HG03432 (cell line): Measurements from ENCODE around the gene TMEM89.
A peak's percentile ranks its signal among the peaks of the same experiment; 100 is the strongest.

Experiments
- ATAC-seq: cut with Tn5 transposase; IDR thresholded peaks from one replicate; pipeline ENCODE4 v1.9.1; 2021; ENCODE audit warnings: mild to moderate bottlenecking, moderate library complexity; ENCODE audit not compliant: unreplicated experiment

TMEM89 gene

DNA sequence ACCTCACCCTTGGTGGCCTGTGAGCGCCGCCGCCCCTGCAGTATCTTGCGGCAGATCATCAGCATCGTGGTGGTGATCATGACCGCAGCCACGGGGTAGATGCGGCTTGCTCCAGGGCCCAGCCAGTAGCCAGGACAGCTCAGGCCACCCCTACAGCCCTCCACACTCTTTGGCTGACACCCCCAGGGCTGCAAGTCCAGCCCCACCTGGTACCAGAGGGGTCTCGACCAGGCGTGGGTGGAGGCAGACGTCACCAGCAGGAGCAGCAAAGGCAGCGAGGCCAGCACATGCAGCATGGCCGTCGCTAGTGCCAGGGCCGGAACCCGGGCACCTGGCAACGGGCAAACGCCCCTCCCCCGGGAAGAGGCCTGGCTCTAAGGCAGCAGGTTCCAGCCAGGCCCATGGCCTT, at the start of gene TMEM89:
Gene TMEM89, minus strand, starts transcription at position 309 of the 409 bp plus-strand sequence. Its CDS starts 13 bp downstream, at position 296.
- ATAC-seq = no peak

DNA sequence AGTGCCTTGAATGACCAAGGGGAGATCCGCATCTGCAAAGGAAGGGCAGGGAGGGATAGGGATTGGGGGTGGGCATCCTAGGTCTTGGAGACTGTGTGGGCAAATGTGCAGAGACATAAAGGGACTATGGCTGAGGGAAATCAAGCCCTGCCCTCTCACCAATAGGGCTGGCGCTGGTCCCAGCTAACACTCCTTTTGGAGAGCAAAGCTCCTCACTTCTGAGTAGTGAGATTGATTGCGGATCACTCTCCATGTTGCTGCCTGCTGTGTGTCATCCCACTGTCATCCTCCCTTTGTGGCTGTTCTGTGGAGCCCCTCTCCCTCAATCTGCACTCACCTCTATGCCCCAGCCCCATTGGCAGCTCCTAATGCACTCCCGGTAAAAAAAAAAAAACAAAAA, 43.4 kb upstream of the TMEM89 start:
- no peak for ATAC-seq

DNA sequence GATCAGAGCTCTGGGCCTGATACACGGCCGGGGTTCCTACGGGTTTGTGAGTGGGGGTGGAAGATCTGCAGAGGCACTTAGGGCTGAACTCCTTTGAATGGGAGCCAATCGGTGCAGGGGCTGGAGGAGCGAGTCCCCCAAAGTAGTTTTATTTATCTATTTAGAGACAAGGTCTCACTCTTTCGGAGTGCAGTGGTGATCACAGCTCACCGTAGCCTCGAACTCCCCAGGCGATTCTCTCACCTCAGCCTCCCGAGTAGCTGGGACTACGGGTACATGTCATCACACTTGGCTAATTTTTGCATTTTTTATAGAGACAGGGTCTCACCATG, 42.7 kb upstream of the TMEM89 start:
- ATAC-seq = no peak

GRCh38 chr3:48663489-48664312, 42.1 kb upstream of the TMEM89 start:
- ATAC-seq = peak; percentile 81

- no peak for ATAC-seq
These were observed 41.4 kb upstream of the TMEM89 start, which contains the start of gene CELSR3 for GRCh38 chr3:48662753-48663488. Gene CELSR3, minus strand, starts transcription at chr3:48662886. Its CDS starts 252 bp downstream, at chr3:48662634.

GRCh38 chr3:48662145-48662752, 40.7 kb upstream of the TMEM89 start:
- ATAC-seq = no peak

DNA sequence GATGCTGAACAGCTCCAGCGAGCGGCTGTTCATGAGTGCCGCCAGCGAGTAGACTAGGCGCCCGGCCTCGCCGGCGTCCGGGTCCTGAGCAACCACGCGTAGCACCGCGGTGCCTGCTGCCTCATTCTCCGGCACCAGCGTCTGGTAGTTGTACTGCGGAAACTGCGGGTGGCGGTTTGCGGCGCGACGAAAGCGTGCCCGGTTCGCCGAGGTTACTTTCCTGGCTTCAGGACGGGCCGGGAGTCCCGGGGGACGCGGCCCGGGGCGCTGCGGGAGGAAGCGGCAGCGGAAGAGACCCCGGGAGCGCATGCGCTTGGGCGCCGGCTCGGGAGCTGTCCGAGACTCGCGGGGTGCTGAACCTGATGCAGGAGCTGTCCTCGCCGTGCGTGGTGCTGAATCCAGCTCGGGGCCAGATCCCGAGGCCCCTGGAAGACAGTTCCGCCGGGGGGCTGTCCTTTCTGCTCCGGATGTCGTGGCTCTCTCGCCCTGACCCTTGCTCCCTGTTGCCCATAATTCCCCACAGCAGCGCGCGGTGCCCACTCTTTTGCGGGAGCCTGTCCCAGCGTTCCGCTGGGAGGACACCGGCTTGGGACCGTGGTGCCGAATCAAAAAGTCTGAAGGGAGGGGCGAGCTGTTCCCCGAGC, 40.1 kb upstream of the TMEM89 start:
- ATAC-seq = no peak

- ATAC-seq = no peak
These were observed 39.3 kb upstream of the TMEM89 start for GRCh38 chr3:48660800-48661400.

DNA sequence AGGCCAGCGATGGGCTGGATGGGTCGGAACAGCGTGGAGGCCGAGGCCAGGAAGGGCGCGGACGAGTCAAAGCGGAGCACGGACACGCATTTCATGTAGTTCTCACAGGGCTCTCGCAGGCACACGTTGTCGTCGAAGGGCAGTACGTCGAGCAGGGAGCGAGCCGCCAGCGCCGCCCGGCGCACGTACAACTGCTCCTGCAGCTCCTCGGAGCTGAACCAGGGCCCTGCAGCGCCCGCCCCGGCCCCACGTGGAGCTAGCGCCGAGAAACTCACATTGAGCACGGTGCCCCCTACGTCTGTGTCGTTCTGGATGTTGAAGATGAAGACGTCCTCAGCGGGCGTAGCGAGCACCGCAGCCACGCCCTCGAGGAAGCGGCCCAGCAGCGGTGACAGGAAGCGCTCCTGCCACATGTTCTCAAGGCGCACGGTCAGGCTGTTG, 35.3 kb upstream of the TMEM89 start:
- no peak for ATAC-seq

DNA sequence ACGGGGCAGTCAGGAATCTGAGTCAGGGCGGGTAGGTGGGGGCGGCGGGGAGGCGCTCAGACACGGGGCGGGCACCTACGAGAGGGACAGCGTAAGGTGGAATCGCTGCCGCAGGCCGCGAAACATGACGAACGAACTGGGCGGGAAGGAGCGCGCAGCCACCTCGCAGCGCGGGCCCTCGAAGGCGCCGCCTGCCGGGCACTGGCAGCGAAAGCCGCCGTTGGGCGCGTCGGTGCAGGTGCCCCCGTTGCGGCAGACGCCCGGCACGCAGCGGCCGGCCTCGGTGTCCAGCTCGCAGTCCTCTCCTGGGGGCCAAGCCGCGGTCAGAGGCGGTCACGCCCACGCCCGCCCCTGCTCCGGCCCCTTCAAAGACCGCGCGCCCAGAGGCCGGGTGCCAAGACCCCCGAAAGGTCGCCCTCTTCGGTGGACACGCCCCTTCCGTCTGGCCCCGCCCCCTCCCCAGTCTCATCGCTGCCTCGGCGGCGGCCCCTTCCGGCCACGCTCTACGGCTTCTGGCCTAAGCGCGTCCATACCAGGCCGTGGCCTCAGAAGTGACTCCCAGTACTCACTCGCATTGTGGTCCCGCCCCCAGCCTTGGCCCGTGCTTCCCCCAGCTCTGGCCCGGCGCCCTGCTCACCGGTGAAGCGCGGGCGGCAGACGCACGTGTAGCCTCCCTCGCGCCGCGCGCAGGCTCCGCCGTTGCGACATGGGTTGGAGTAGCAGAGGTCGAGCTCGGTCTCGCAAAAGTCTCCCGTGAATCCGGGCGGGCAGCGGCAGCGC, 34.7 kb upstream of the TMEM89 start:
- ATAC-seq = peak; percentile 67

DNA sequence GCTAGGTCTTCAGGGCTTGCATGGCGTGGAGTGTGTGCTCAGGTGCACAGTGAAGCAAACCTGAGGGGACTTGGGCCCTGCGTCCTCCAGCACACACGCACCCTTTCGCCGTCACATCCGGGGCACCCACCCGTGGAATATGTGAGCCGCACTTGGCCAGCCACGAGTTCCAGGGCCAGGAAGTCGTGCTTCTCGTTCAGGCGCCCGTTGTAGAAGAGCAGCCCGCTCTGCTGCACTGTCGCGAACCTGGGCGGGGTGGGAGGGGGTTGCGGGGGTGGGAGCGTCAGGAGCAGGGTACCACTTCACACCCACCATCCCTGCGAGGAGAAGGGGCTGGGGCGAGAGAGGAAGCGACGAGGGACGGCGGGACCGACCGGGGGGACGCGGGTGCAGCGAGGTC, 34.0 kb upstream of the TMEM89 start:
- no peak for ATAC-seq

GRCh38 chr3:48655063-48655462, 33.5 kb upstream of the TMEM89 start:
- ATAC-seq = no peak

DNA sequence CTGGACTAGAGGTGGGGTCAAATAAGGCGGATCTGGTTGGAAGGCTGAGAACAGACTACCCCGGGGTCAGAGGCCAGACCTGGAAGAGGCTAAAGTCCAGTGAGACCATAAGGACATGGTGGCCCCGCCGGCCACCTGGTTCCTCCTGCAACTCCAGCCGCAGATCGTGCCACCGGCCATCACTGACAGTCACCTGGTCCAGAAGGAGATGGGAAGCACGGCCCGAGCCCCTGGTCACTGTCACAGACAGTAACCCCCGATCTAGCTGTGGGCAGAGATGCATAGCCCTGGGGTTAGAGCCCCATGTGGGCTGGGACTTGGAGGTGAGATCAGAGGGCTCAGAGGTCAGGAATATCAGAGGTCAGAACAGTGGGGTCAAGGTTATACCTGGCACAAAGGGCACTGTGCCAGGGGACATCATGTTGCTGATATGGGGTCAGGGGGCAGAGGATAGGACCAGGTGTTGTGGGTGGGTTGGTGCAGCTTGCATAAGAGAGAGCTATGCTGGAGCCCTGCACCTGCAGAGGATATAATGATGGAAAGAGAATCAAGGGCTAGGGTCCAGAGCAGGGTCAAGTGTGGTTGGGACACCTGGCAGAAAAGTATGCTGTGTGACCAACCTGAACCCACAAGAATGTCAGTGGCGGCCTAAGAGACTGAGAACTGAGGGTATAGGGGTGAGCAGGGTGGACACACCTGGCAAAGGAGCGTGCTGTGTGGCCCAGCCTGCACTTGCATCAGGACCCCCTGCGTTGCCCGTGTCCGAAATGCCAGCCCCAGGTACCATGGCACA, 31.6 kb upstream of the TMEM89 start:
- no peak for ATAC-seq

DNA sequence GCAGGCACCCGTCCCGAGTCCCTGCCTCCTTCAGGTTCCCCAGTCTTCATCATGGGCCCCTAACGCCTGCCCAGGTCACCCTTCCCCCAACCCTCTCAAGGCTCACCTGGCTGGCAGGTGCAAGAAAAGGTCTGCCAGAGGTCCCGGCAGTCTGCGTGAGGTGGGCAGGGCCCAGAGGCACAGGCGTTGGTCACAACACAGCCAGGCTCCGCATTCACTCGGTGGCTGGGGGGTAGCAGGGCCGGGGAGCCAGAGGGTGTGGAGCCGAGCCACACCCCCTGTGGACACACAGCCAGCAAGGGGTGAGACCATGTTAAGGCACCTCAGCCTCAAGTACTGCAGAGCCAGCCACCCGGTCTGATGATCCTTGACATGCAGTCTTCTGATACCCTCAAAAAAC, 30.2 kb upstream of the TMEM89 start:
- ATAC-seq = no peak

DNA sequence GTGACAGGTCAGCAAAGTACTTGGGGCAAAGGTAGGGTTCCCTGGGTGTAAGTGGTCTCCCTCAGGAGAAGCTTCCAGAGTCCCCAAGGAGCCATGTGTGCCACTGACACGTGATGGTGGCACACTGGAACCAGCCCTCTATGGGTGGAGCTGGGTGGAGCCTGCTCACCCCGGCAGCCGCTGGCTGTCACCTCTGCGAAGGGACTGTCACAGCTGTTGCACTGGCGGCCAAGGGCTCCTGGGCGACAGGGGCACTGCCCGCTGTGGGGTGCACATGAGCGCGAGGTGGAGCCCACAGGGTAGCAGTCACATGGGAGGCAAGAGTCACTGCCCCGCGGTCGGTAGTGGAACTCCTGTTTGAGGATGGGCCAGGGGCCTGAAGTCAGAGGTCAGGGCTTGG, 29.2 kb upstream of the TMEM89 start:
- ATAC-seq = no peak

DNA sequence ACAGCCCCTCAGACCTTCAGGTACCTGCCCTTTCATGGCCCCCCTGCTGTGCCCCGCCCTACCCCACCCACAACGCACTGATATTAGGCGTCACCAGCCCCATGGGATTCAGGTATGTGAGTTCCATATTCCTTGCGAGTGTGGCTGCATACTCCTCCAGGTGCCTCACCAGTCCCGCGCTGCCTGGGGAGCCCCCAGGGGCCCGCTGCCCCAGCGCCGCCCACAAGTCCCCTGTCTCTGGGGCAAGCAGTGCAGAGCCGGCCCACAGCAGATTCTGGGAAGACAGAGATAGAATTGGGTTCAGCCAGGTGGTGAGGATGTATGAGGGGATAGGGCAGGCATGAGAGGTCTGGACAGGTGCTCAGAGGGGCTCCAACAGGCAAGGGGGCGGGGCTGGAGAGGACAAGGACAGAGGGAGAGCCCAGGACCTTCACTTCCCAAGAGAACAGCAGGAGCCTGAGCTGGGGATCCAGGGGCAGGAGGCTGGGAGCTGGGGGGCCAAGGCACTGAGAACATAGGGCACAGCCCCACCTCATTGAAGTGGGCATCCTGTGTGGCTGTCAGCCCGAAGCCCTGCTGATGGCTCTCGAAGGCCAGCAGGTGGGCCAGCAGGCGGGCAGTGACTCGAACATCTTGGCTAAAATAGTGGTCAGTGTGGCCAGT, 26.8 kb upstream of the TMEM89 start:
- ATAC-seq = no peak

DNA sequence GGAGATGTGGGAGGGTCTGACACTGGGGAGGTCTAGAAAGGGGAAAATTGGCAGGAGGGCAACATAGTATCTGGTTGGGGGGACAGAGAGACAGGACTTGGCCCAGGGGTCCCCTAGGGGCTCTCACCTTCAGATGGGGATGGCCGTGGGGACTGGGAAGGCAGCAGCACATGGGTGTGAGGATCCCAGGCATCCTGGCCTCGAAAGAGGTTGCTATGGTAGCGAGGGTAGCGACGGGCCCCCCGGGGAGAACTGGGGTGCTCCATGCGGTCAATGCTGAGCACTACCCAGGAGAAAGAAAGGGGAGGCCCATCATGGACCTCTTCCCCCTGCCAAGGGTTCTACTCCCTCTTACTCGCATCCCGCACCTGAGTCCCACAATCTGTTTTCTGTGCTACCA, 26.1 kb upstream of the TMEM89 start:
- ATAC-seq = no peak

DNA sequence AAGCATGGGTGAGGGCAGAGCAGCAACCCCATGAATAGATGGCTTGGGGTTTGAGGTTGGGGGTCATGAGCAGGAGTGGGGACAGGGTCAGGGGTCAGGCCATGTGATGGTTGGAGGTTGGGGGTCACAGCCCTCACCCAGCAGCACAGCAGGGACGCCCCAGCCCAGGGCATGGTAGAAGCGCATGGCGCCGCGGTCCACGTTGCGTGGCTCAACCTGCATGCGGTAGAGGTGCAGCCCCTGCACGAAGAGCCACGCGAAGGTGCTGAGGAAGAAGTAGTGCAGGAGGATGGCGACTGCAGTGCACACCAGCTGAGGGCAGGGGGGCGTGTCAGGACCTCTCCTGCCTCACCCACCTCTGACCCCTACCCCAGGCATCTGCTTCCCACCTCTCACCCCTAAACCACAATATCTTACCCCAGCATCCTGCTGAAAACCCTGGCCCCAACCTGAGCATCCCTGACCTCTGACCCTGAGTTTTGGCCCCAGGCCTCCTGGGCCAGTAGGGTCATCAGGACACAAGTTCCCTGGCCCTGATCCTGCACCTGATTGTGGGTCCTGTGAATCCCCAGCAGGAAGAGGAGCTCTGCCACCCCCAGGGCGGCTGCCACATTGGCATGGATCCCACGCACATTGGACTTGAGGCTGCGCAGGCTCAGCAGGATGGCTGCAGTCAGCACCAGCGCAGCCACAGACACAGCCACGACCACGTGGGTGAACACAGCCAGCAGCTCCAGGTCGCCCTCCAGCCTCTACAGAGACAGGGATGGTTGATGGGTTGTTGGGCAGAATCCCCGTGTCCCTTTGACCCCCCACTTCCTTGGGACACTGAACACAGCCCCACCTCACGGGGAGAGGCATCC, 23.6 kb upstream of the TMEM89 start:
- ATAC-seq = no peak
